ENCODE measurements around the gene STARD9.

STARD9 gene

GRCh38 chr15:42577514-42578031 is 2.2 kb downstream of the STARD9 start:
- no peak overlapping the region for H3K4me3 ChIP-seq (ENCODE audit: low read depth, low read length)
- no peak for TF ChIP-seq CTCF (IDR thresholded peaks at IDR 0.05; ENCODE audit: low read depth, low read length)

GRCh38 chr15:42578984-42579537 is 3.7 kb downstream of the STARD9 start:
- TF ChIP-seq CTCF (IDR thresholded peaks at IDR 0.05; ENCODE audit: low read depth, low read length), result no peak

GRCh38 chr15:42581272-42581730 is 5.9 kb downstream of the STARD9 start:
- H3K4me3 ChIP-seq (ENCODE audit: low read depth, low read length), result peak overlapping the region; percentile 54
- no peak for TF ChIP-seq CTCF (IDR thresholded peaks at IDR 0.05; ENCODE audit: low read depth, low read length)

More at GRCh38 chr15:42578984-42579537, 3.7 kb downstream of the STARD9 start:
- H3K4me3 ChIP-seq (ENCODE audit: low read depth, low read length), result no peak overlapping the region

- no peak overlapping the region for H3K4me3 ChIP-seq (ENCODE audit: low read depth, low read length)
- TF ChIP-seq CTCF (IDR thresholded peaks at IDR 0.05; ENCODE audit: low read depth, low read length), result no peak
These were observed 7.4 kb downstream of the STARD9 start for GRCh38 chr15:42582569-42583375.

- no peak for TF ChIP-seq CTCF (IDR thresholded peaks at IDR 0.05; ENCODE audit: low read depth, low read length)
- no peak overlapping the region for H3K4me3 ChIP-seq (ENCODE audit: low read depth, low read length)
These were observed 8.8 kb downstream of the STARD9 start for GRCh38 chr15:42584031-42584765.

GRCh38 chr15:42590619-42591237 is 15.3 kb downstream of the STARD9 start:
- no peak for TF ChIP-seq CTCF (IDR thresholded peaks at IDR 0.05; ENCODE audit: low read depth, low read length)
- H3K4me3 ChIP-seq (ENCODE audit: low read depth, low read length), result no peak overlapping the region

All from WI38 (cell line).